ENCODE results near the gene CALD1.

DNA sequence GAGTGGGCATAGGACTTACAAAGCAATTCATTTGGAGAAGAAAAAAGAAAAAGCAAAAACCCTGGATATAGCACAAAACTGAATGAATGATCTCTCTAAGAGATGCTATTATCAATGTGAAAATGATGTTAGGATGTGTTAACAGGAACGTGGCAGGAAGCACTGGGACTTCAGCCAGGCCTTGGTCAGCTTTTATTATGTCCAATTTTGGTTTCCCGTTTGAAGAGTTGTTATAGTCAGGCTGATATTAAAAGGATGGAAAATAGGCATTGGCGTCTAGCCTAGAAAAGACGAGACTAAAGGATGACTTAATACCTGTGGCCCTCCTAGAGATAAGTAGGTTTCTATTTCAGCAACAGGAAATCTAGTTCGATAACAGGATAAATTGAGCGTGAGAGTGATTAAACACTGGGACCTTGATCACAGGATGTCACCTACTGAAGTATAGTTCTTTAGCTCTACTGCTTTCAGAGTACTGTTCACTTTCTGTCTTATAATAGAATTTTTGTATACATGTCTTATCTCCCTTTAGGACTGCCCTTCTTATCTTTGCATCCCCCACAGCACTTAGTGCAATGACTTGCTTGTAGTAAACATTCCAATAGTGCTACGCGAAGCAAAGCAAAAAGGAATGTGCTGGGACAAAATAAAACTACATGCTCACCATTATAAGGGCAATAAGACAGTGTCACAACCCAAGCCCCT, 107.1 kb downstream of the CALD1 start:
- TF ChIP-seq, protein P1, sequence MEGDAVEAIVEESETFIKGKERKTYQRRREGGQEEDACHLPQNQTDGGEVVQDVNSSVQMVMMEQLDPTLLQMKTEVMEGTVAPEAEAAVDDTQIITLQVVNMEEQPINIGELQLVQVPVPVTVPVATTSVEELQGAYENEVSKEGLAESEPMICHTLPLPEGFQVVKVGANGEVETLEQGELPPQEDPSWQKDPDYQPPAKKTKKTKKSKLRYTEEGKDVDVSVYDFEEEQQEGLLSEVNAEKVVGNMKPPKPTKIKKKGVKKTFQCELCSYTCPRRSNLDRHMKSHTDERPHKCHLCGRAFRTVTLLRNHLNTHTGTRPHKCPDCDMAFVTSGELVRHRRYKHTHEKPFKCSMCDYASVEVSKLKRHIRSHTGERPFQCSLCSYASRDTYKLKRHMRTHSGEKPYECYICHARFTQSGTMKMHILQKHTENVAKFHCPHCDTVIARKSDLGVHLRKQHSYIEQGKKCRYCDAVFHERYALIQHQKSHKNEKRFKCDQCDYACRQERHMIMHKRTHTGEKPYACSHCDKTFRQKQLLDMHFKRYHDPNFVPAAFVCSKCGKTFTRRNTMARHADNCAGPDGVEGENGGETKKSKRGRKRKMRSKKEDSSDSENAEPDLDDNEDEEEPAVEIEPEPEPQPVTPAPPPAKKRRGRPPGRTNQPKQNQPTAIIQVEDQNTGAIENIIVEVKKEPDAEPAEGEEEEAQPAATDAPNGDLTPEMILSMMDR (IDR thresholded peaks at IDR 0.05) = no peak
- TF ChIP-seq EZH2phosphoT487 (IDR thresholded peaks at IDR 0.05) (no peak), EZH2 (IDR thresholded peaks at IDR 0.05) (no peak)

Measured in neural progenitor cell (in vitro differentiated cells).